Activated T-cell treated with anti-CD3 and anti-CD28 coated beads for 48 hours (primary cell): ENCODE results near the gene LRRTM2.
A peak's percentile ranks its signal among the peaks of the same experiment; 100 is the strongest.
"Not testable (repeated sequence)": the region's sequence is repeated elsewhere in the genome, so short reads cannot be mapped to it uniquely, and the experiment has no call there.

Source experiments
- DNase-seq: peaks from one replicate; pipeline ENCODE4 v3.0.0-alpha.2; 2020; ENCODE audit warnings: low read depth

Gene LRRTM2

GRCh38 chr5:138837160-138837559, 38.0 kb downstream of the LRRTM2 start:
- no peak for DNase-seq

GRCh38 chr5:138834853-138835252, 40.3 kb downstream of the LRRTM2 start:
- not testable (repeated sequence) for DNase-seq

- no peak for DNase-seq
These were observed 41.2 kb downstream of the LRRTM2 start for GRCh38 chr5:138833726-138834480.

DNA sequence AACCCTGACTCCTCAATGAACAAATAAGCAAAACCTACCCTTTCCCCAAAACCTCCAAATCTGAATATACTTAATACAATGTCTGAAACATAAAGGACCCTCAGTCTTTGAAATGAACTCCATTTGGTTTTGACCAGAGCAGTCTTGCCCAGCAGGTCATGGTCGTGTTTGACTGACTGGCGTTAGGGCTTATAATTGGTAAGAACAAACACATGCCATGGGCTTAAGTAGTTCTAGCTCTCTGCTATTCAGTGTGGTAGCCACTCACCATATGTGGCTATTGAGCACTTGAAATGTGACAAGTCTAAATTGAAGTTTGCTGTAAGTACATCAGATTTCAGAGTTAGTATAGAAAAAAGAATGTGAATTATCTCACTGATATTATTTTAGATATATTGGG, 42.1 kb downstream of the LRRTM2 start:
- no peak for DNase-seq

GRCh38 chr5:138832218-138832617, 42.9 kb downstream of the LRRTM2 start:
- DNase-seq, result no peak

DNA sequence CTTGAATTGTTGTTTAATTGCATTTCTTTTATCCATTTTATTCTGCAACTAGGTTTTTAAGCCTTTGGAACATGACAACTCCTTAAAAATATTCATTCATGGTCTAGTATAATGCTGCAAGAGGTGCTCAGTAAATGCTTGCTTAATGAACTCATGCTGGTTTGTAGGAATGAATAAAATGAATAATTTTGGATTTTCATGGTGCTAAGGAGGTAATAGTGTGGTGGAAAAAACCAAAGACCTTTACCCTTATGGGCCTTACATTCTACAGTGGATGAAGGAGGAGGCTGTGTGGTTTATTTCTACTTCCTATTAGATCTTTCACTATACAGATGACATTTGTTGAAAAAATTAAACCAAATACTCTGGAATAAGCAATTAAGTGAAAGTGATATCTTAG, 43.4 kb downstream of the LRRTM2 start:
- DNase-seq, result no peak

- DNase-seq, result no peak
These were observed 45.8 kb downstream of the LRRTM2 start for GRCh38 chr5:138829341-138829740.

DNA sequence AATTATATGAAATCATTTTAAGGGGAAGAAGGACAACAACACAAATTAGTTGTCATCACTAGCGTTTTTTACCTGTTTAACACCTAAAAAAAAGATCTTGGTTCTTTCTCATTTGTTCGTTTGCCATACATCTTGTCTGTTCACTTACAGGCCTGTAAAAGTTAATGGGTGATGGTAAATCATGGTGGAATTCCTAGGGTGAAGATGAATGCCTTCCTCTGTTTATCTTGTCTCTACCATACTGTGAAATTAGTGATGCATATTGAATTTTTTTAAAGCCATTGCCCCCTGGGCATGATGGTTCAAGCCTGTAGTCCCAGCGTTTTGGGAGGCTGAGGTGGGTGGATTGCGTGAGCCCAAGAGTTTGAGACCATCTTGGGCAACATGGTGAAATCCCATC, 46.6 kb downstream of the LRRTM2 start:
- no peak for DNase-seq

DNA sequence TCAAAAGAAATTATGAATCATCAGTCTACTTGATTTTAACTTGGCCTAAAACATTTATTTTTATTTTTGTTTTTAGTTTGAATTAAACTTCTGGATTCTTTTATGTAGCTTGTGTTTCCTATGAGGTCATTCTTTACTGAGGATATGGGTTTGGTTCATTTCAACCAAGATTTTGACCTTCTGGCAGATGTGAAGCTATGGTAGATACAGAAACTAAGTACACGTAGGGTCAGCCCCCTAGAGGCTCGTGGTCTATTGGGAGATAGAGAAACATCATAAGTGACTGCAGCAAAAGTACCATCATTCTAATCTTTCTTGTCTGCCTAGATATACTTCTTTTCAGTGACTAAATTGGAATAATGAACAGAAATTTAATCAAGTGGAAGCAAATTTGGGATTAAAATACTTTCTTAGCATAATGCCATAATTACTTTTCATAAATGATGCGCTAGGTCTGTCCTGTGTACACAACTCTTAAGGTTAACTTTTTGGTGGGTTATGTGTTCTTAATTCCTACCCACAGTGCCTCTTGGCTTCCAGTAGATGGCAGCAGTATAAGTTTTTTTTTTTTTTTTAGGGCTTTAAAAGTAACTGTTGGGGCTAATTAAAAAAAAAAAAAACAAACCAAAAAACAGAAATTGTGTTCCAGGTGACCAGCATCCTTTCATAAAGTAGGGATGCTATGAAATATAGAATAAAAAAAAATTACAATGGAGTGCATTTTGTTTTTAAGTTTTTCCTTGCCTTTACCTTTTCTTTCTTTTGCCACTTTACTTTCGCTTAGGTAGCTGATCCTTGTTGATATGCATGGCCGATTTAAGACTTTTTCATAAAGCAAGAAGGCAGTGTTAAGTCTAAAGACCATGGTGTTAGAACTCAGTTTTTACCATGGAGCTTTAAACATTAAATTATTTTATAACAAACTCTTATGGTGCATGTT, 49.9 kb downstream of the LRRTM2 start:
- no peak for DNase-seq

DNA sequence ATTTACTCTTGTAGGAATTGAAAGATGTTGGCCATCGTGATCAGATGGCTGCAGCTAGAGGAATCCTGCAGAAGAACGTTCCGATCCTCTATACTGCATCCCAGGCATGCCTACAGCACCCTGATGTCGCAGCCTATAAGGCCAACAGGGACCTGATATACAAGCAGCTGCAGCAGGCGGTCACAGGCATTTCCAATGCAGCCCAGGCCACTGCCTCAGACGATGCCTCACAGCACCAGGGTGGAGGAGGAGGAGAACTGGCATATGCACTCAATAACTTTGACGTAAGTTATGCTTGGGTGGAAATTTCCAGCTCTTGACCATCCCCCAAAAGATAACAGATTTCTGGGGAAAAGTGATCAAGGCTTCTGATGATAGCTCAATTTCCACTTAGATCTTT, 50.6 kb downstream of the LRRTM2 start:
- peak; percentile 13 for DNase-seq

GRCh38 chr5:138820695-138821094, 54.4 kb downstream of the LRRTM2 start:
- DNase-seq, result no peak

- DNase-seq, result no peak
These were observed 56.1 kb downstream of the LRRTM2 start for GRCh38 chr5:138819081-138819480.
